ENCODE results near the gene CHD9.
A peak's percentile ranks its signal among the peaks of the same experiment; 100 is the strongest.

Gene CHD9

GRCh38 chr16:53370827-53371226 lies 316.0 kb downstream of the CHD9 start:
- H3K9me3 ChIP-seq (ENCODE audit: severe bottlenecking), result no peaks in the 10 kb centered on the region
- H3K27me3 ChIP-seq (ENCODE audit: insufficient read depth, low read depth, severe bottlenecking), result no peaks in the 10 kb centered on the region
- H3K4me3 ChIP-seq (ENCODE audit: low read depth, low read length), result no peak overlapping the region
- H3K36me3 ChIP-seq, result no peaks in the 10 kb centered on the region
- H3K27ac ChIP-seq, result no peak overlapping the region
- TF ChIP-seq CTCF (IDR thresholded peaks at IDR 0.05; ENCODE audit: low read depth, low read length), result no peak
- no peak for DNase-seq

GRCh38 chr16:53372992-53373871 lies 318.4 kb downstream of the CHD9 start:
- Histone ChIP-seq H3K27ac (no peak overlapping the region), H3K36me3 (no peaks in the 10 kb centered on the region), H3K4me3 (ENCODE audit: low read depth, low read length) (no peak overlapping the region), H3K9me3 (ENCODE audit: severe bottlenecking) (no peaks in the 10 kb centered on the region), H3K27me3 (ENCODE audit: insufficient read depth, low read depth, severe bottlenecking) (no peaks in the 10 kb centered on the region)
- TF ChIP-seq CTCF (IDR thresholded peaks at IDR 0.05; ENCODE audit: low read depth, low read length), result no peak
- DNase-seq, result no peak

- Histone ChIP-seq H3K27ac (no peak overlapping the region), H3K9me3 (ENCODE audit: severe bottlenecking) (no peaks in the 10 kb centered on the region), H3K4me3 (ENCODE audit: low read depth, low read length) (no peak overlapping the region), H3K27me3 (ENCODE audit: insufficient read depth, low read depth, severe bottlenecking) (no peaks in the 10 kb centered on the region), H3K36me3 (no peaks in the 10 kb centered on the region)
- no peak for TF ChIP-seq CTCF (IDR thresholded peaks at IDR 0.05; ENCODE audit: low read depth, low read length)
- DNase-seq, result no peak
These were observed 320.0 kb downstream of the CHD9 start for GRCh38 chr16:53374800-53375199.

DNA sequence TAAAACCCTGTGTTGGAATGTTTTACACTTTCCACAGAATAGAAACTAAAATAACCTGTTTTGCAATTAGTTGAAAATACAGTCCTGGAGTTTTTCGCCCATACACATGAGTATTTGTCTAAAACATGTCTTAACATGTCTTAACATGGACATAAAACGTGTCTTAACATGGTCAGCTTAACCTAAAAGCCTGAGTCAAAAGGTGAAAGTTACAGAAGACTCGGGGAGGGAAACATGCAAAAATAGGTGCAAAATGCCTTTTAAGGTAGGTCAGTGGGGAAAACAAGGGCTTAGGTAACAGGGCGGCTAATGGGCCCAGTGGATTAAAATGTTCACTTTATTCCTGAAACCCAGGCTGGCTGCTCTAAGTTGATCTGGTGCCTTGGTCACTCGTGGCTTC lies 323.3 kb downstream of the CHD9 start:
- Histone ChIP-seq H3K9me3 (ENCODE audit: severe bottlenecking) (no peaks in the 10 kb centered on the region), H3K36me3 (no peaks in the 10 kb centered on the region), H3K27ac (peak overlapping the region; percentile 22), H3K4me3 (ENCODE audit: low read depth, low read length) (no peak overlapping the region), H3K27me3 (ENCODE audit: insufficient read depth, low read depth, severe bottlenecking) (no peaks in the 10 kb centered on the region)
- no peak for DNase-seq
- TF ChIP-seq CTCF (IDR thresholded peaks at IDR 0.05; ENCODE audit: low read depth, low read length), result no peak

Measured in WERI-Rb-1 (cell line).